ENCODE data around the gene FCAMR.
A peak's percentile ranks its signal among the peaks of the same experiment; 100 is the strongest.
"Not testable (repeated sequence)": the region's sequence is repeated elsewhere in the genome, so short reads cannot be mapped to it uniquely, and the experiment has no call there.

Gene FCAMR

GRCh38 chr1:206930210-206930798 is 40.0 kb downstream of the FCAMR start:
- DNase-seq, result peak; percentile 41

DNA sequence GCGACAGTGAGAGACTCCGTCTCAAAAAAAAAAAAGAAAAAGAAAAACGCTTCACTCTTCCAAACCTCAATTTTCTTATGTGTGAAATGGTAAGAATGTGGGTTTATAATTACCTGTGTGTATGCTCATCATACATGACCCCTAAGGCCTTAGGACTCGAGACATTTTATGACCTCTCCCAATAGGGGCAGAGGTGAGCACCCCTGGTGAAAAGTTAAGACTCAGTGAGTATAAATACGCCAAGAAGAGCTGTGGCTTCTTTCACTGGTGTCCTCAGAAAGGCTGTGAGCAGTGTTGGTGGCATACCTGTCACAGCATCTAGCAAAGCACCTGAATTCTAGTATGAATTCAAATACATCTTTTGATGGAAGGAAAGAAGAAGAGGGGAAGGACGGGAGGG is 40.7 kb downstream of the FCAMR start:
- DNase-seq, result no peak

DNA sequence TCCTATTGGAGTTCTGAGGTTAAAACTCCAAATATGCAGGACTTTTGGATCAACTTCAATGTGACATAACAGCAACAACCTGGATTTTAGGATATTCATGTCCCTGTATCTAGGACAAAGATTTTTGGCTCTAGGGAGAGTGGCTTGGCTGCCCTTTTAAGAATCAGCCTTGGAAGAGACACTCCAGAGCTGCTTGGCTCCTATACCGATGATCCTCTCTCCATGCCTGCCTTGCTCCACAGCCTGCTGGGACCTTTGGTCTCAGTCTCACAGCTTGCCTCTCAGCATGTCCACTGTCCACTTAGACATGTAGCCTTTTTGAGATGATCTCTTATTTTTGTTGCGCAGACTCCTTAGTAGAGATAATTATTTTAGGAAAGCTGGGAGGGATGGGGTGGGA is 44.0 kb downstream of the FCAMR start:
- no peak for DNase-seq

DNA sequence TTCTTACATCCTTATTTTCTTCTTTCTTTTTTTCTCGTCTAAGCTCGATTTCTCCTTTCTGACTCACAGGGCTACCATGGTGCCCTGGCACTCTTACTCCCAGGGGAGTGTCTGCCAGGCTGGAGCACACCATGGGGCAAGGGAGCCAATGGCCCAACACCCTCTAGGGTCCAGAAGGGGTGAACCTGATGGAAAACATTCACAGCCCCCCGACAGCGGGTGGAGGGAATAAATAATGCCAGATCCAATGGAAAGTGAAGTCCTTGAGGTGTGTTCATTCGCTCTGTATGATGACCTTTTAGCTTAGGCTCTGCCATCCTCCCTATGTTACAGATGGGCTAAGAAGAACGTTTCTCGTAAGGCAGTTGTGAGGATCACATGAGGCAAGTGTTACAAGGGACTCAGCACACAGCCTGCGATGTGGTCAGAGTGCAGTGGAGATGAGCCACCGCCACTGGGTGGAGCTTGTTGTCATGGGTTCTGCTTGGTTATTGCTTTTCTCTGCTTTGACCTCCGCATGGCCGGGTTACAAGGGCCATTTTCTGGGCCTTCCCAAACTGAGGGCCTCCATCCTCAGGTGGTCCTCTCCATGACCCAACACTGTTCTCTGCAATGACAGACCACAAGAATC is 45.0 kb downstream of the FCAMR start:
- DNase-seq, result peak; percentile 68

GRCh38 chr1:206924592-206925105 is 45.6 kb downstream of the FCAMR start:
- no peak for DNase-seq

DNA sequence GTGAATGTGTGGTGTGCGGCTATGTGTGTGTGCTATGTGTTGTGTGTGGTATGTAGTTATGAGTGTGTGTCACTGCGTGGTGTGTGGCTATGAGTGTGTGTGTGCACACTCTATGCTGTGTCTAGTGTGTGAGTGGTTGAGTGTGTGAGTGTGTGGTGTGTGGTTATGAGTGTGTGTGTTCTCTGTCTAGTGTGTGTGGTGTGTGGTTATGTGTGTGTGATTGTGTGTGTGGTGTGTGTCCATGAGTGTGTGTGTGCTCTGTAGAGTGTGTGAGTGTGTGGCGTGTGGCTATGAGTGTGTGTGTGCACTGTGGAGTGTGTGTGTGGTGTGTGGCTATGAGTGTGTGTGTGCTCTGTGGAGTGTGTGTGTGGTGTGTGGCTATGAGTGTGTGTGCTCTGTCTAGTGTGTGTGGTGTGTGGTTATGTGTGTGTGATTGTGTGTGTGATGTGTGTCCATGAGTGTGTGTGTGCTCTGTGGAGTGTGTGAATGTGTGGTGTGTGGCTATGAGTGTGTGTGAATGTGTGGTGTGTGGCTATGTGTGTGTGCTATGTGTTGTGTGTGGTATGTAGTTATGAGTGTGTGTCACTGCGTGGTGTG is 46.2 kb downstream of the FCAMR start:
- DNase-seq, result not testable (repeated sequence)

DNA sequence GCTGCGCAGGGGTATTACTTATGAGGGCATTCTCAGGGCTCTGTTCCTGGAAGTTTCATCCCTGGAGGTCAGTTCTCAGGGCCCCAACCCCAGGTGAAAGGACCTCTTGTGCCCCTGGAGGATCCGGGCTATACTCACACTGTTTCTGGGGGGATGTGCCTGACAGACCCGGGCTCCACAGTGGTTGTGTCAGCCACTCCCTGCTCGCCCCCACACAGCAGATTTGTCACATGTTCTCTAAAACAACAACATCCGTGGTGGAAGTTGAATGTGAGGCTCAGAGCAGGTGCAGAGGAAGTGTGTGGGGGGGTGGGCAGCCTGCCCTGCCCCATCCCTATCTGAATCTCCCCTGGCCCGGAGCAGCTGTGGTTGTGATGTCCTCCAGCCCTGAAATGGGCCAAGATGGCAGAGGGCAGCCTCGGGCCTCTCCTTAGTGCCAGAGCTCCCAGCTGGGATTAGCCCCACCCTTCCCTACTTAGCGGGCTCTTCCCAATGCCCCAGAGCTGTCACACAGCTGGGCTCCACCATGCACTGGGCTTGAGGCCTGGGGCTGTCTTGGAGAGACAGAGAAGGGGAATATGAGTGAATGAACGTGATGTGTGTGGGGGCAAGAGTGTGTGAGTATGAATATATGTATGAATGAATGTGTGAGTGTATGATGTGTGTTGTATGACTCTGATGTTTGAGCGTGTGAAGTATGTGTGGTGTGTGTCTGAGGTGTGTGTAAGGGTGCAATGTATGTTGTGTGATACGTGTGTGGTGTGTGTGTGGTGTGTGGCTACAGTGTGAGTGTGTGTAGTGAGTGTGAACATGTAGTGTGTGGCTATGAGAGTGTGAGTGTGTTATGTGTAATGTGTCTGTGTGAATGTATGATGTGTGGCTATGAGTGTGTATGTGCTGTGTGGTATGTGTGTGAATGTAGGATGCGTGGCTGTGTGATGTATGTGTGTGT is 47.0 kb downstream of the FCAMR start:
- DNase-seq, result peak; percentile 82

GRCh38 chr1:206922524-206922923 is 47.7 kb downstream of the FCAMR start:
- no peak for DNase-seq

GRCh38 chr1:206921772-206922265 is 48.4 kb downstream of the FCAMR start, which contains the start of gene FCMR:
TSS of gene FCMR (minus strand) at chr1:206921941. CDS start at chr1:206921854, 87 bp downstream.
- peak; percentile 60 for DNase-seq

GRCh38 chr1:206918076-206918475 is 52.2 kb downstream of the FCAMR start:
- no peak for DNase-seq

DNA sequence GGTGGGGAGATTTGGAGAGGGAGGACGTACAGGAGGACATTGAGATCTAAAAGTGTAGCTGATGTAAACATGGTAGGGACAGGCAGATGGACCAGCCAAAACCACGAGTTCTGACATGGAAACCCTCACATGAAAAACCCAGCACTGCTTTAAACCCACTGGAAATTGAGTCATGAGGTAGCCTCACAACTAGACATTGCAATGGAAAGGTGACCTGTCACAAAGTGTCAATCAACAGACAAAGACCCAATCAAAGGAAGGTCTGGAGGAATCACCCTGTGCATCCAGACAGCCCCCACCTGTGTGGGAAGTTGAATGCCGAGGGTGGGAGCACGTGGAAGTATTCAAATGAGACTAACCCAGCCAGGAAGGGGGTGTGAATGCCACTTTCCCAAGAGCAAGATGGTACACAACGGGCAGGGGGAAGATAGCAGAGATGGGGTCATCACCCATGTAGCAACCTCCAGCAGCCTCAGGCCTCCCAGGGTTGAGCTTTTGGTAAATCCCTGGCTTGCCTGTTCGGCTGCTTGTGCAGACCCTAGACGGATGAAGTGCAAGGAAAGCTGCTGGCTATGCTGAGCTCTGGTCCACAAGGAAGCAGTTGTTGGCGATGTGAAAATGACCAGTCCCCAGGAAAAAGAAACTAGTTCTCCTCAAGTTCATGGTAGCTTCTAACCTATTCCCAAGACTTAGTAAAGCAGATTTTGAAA is 54.1 kb downstream of the FCAMR start:
- DNase-seq, result no peak

DNA sequence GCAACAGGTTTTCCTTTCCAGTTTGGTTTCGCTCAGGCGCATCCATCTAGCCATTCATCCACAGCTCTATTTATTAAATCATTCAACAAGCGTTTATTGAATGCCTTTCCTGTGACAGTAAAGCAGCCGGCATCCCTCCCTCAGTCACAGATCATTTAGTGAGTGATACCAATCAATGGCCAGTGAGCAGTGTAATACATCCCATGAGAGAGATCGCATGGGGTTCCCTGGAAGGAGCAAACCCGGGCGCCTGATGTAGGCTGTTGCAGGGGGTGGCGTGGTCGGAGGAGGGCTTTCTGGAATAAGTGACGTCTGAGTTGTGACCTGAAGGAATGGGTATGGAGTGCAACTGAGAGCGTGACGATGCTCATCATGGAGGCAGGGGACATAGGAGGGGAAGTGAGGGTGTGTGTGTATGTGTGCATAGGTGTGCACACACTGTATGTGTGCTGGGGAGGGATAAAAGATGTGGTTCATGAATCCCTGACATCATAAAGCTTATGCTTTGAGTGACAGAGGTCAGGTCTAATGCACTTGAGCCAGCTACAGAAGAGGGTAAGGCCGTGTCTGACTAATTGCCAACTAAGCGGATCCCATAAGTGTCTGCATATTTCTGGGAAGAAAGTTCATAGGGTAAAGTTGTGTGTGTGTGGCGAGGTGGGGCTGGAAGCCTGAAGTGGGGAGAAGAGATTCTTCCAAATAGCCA is 55.1 kb downstream of the FCAMR start:
- no peak for DNase-seq

DNA sequence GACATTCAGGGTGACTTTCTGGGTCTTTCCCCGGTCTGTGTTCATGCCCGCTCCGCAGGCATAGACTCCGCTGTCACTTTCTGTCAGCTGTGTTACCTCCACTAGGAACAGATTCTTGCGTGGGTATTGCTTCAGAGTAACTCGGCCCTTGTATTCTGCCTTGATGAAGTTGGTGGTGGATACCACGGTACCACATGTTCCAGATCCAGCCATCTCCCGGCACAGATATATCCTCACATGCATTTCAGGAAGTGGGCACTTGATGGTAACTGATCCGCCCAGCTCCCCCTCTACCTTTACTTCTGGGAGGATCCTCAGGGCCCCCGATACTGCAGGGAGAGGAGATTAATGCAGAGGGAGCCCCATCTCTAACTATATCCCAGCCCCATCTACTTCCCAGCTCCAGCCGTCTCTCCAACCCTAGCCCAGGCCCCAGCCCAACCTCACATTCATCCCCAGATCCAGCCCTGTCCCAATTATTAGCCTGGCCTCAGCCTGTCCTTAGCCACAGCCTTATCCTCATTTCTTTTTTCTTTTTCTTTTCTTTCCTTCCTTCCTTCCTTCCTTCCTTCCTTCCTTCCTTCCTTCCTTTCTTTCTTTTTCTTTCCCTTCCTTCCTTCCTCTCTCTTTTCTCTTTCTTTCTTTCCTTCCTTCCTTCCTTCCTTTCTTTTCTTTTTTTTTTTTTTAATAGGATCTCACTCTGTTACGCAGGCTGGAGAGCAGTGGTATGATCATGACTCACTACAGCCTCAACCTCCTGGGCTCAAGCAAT is 56.3 kb downstream of the FCAMR start:
- DNase-seq, result no peak

GRCh38 chr1:206912445-206913095 is 57.7 kb downstream of the FCAMR start:
- DNase-seq, result peak; percentile 59

DNA sequence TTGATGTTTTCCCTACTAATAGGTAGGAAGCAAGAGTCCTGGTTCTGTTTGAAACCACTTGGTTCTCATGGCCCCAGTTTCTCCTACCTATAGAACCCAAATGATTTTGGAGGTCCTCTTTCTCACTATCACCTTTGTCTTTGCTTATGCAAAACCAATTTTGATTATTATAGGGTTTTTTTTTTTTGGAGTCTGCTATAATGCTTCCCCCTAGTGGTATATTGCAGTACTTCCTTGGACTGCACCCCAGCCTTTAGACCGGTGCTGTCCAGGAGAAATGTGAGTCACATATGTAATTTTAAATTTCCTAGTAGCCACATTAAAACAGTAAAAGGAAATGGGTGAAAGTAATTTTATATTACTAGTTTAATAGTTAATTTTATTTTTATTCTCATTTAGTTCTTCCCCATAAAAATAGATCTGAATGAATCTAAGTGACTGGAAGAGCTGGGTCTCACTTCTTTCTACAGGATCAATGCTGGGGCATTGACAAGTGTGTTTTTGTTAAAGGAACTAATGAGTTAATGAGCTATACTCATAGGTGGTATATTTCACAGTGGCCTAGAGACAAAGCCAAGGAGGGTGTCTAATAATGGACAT is 59.1 kb downstream of the FCAMR start:
- no peak for DNase-seq

DNA sequence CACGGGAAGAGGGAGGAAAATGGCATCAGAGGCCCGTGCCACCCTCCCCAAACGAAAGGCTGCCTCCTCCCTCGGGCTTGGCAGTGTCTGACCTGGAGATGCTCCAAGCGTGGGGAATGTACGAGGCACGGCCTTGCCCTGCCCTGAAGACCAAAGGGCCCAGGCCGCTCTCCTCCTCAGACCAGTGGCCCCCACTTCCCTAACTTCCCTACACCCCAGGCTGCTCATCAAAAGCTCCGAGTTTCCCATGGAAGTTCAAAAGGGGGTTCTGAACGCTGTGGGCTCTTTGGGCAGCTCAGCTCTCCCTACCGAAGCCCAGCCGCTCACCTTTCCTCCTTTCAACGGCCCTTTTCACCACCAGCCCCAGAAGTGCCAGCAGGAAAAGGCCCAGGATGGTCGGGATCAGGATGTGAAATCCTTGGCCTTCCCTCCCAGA is 60.4 kb downstream of the FCAMR start:
- no peak for DNase-seq

DNA sequence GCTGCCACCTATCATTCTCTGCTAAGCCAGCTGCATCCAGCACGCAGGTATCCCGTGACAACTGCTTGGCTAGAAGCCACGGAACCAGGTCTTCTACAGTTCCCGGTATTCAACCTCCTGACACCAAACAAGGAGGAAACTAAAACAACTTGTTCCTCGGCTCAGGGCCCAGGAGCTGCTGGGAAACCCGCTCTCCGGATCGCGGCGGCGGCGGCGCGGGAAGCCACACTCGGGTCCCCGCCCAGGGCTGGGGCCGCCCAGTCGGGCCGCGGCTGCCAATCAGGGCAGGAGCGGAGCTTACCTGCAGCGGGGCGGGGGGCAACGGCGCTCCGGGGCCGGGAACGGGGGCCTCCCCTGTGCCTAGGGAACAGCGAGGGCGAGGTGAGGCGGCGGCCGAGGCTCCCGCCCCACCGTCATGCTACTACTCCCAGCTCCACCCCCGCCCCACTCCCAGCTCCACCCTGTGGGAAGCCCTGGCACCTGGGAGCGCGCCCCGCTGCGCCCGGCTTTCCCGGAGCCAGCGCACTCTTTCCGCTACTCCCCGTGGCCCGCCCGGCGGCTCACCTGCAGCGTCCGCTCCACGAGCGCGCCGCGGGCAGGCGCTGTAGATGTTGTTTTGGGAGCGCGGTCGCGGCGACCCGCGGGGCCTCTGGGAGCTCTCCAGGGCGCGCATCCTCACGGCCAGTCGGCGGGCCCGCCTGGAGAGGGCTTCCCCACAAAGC is 60.9 kb downstream of the FCAMR start:
- DNase-seq, result peak; percentile 40

GRCh38 chr1:206908038-206908437 is 62.2 kb downstream of the FCAMR start:
- no peak for DNase-seq
